ENCODE results near the gene ABO. TPM values are rescaled to one million over a fixed set of nuclear protein-coding genes. Genes with fewer than 3 reads are reported as not detected.
"Not testable (repeated sequence)": the region's sequence is repeated elsewhere in the genome, so short reads cannot be mapped to it uniquely, and the experiment has no call there.

Gene ABO
- total RNA-seq, 1 experiment from 2014 or later: not detected

- DNase-seq (ENCODE audit: low read depth, low spot score): no peak
- in situ Hi-C loops (cut with HindIII; ENCODE audit: low pct_unique_long_range_greater_than_20kb, low sequenced_read_pairs): no loop called here
Measured at GRCh38 chr9:133301253-133302230, 26.5 kb upstream of the ABO start.

- DNase-seq (ENCODE audit: low read depth, low spot score); in situ Hi-C loops (cut with HindIII; ENCODE audit: low pct_unique_long_range_greater_than_20kb, low sequenced_read_pairs): not testable (repeated sequence)
Measured at GRCh38 chr9:133299996-133300395, 25.0 kb upstream of the ABO start.

- DNase-seq (ENCODE audit: low read depth, low spot score): no peak
- in situ Hi-C loops (cut with HindIII; ENCODE audit: low pct_unique_long_range_greater_than_20kb, low sequenced_read_pairs): no loop called here
Measured at GRCh38 chr9:133294257-133294656, 19.3 kb upstream of the ABO start.

GRCh38 chr9:133290751-133291302, 15.8 kb upstream of the ABO start:
- no peak for DNase-seq (ENCODE audit: low read depth, low spot score)
- in situ Hi-C loops (cut with HindIII; ENCODE audit: low pct_unique_long_range_greater_than_20kb, low sequenced_read_pairs): no loop called here

- DNase-seq (ENCODE audit: low read depth, low spot score): no peak
- in situ Hi-C loops (cut with HindIII; ENCODE audit: low pct_unique_long_range_greater_than_20kb, low sequenced_read_pairs): no loop called here
Measured at GRCh38 chr9:133286523-133286922, 11.5 kb upstream of the ABO start.

GRCh38 chr9:133285252-133285775, 10.3 kb upstream of the ABO start:
- no peak for DNase-seq (ENCODE audit: low read depth, low spot score)
- in situ Hi-C loops (cut with HindIII; ENCODE audit: low pct_unique_long_range_greater_than_20kb, low sequenced_read_pairs): no loop called here

GRCh38 chr9:133284362-133284761, 9.4 kb upstream of the ABO start:
- in situ Hi-C loops (cut with HindIII; ENCODE audit: low pct_unique_long_range_greater_than_20kb, low sequenced_read_pairs): no loop called here

GRCh38 chr9:133283255-133284032, 8.4 kb upstream of the ABO start:
- in situ Hi-C loops (cut with HindIII; ENCODE audit: low pct_unique_long_range_greater_than_20kb, low sequenced_read_pairs); DNase-seq (ENCODE audit: low read depth, low spot score): not testable (repeated sequence)

More at GRCh38 chr9:133284362-133284761, 9.4 kb upstream of the ABO start:
- no peak for DNase-seq (ENCODE audit: low read depth, low spot score)

GRCh38 chr9:133282464-133283238, 7.7 kb upstream of the ABO start:
- in situ Hi-C loops (cut with HindIII; ENCODE audit: low pct_unique_long_range_greater_than_20kb, low sequenced_read_pairs): no loop called here
- no peak for DNase-seq (ENCODE audit: low read depth, low spot score)

- in situ Hi-C loops (cut with HindIII; ENCODE audit: low pct_unique_long_range_greater_than_20kb, low sequenced_read_pairs): no loop called here
- no peak for DNase-seq (ENCODE audit: low read depth, low spot score)
Measured at GRCh38 chr9:133280392-133280791, 5.4 kb upstream of the ABO start.

- DNase-seq (ENCODE audit: low read depth, low spot score): peak; percentile 13
- in situ Hi-C loops (cut with HindIII; ENCODE audit: low pct_unique_long_range_greater_than_20kb, low sequenced_read_pairs): no loop called here
Measured at GRCh38 chr9:133278161-133279114, 3.4 kb upstream of the ABO start.

GRCh38 chr9:133277467-133277866, 2.5 kb upstream of the ABO start:
- in situ Hi-C loops (cut with HindIII; ENCODE audit: low pct_unique_long_range_greater_than_20kb, low sequenced_read_pairs): no loop called here

GRCh38 chr9:133276923-133277322, 1.9 kb upstream of the ABO start:
- no peak for DNase-seq (ENCODE audit: low read depth, low spot score)
- in situ Hi-C loops (cut with HindIII; ENCODE audit: low pct_unique_long_range_greater_than_20kb, low sequenced_read_pairs): no loop called here

More at GRCh38 chr9:133277467-133277866, 2.5 kb upstream of the ABO start:
- no peak for DNase-seq (ENCODE audit: low read depth, low spot score)

GRCh38 chr9:133276001-133276884, 1.2 kb upstream of the ABO start:
- in situ Hi-C loops (cut with HindIII; ENCODE audit: low pct_unique_long_range_greater_than_20kb, low sequenced_read_pairs): no loop called here
- DNase-seq (ENCODE audit: low read depth, low spot score): no peak

All from SK-MEL-5 (cell line).